Measurements from ENCODE around the gene ERBB4. TPM values are rescaled to one million over a fixed set of nuclear protein-coding genes. Genes with fewer than 3 reads are reported as not detected.

Gene ERBB4
- total RNA-seq, 2 experiments from 2014 or later, result not detected

- Histone ChIP-seq H3K9me2 (ENCODE audit: insufficient read depth, low read length) (no peaks in the 10 kb centered on the region), H4K20me1 (ENCODE audit: insufficient read depth, low read length) (no peaks in the 10 kb centered on the region), H2AFZ (ENCODE audit: low read length) (no peak overlapping the region), H3K4me3 (ENCODE audit: low read depth, low read length, poor library complexity, severe bottlenecking) (no peak overlapping the region), H3K79me2 (ENCODE audit: insufficient read depth, low read depth, low read length) (no peaks in the 10 kb centered on the region), H3K36me3 (ENCODE audit: insufficient read depth, low read length) (no peaks in the 10 kb centered on the region), H3K27ac (ENCODE audit: low read depth, low read length, poor library complexity, severe bottlenecking) (no peak overlapping the region), H3K4me1 (ENCODE audit: insufficient read depth, low read length, poor library complexity, severe bottlenecking) (no peaks in the 10 kb centered on the region), H3K9me3 (ENCODE audit: low read length) (no peaks in the 10 kb centered on the region), H3K4me2 (ENCODE audit: low read length) (no peak overlapping the region)
- CTCF ChIA-PET (ENCODE audit: unreplicated experiment), result no interaction called here
- TF ChIP-seq, protein P1, sequence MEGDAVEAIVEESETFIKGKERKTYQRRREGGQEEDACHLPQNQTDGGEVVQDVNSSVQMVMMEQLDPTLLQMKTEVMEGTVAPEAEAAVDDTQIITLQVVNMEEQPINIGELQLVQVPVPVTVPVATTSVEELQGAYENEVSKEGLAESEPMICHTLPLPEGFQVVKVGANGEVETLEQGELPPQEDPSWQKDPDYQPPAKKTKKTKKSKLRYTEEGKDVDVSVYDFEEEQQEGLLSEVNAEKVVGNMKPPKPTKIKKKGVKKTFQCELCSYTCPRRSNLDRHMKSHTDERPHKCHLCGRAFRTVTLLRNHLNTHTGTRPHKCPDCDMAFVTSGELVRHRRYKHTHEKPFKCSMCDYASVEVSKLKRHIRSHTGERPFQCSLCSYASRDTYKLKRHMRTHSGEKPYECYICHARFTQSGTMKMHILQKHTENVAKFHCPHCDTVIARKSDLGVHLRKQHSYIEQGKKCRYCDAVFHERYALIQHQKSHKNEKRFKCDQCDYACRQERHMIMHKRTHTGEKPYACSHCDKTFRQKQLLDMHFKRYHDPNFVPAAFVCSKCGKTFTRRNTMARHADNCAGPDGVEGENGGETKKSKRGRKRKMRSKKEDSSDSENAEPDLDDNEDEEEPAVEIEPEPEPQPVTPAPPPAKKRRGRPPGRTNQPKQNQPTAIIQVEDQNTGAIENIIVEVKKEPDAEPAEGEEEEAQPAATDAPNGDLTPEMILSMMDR (conservative IDR thresholded peaks at IDR 0.05; ENCODE audit: low read length), result no peak
- no peak for TF ChIP-seq EZH2phosphoT487 (IDR thresholded peaks at IDR 0.05; ENCODE audit: borderline replicate concordance, low read depth, low read length)
- POLR2A ChIA-PET, result interaction anchor here (0.8 kb wide), 1 partner anchor 206 kb away, joined by 3 read pairs; no protein-coding TSS in a partner anchor
- no TSS peak for BruUV-seq (replicated peaks)
- intact Hi-C loops (cut with micrococcal nuclease; ENCODE audit: unreplicated experiment), result no loop called here
- DNase-seq (ENCODE audit: low spot score), result no peak
Measured at GRCh38 chr2:211981451-211981850, 557.2 kb downstream of the ERBB4 start.

GRCh38 chr2:211976076-211976475, 562.5 kb downstream of the ERBB4 start:
- BruUV-seq (replicated peaks), result no TSS peak
- Histone ChIP-seq H3K36me3 (ENCODE audit: insufficient read depth, low read length) (no peaks in the 10 kb centered on the region), H3K27ac (ENCODE audit: low read depth, low read length, poor library complexity, severe bottlenecking) (no peak overlapping the region), H3K4me1 (ENCODE audit: insufficient read depth, low read length, poor library complexity, severe bottlenecking) (no peaks in the 10 kb centered on the region), H2AFZ (ENCODE audit: low read length) (no peak overlapping the region), H3K79me2 (ENCODE audit: insufficient read depth, low read depth, low read length) (no peaks in the 10 kb centered on the region), H3K4me2 (ENCODE audit: low read length) (no peak overlapping the region), H3K9me3 (ENCODE audit: low read length) (no peaks in the 10 kb centered on the region), H3K9me2 (ENCODE audit: insufficient read depth, low read length) (no peaks in the 10 kb centered on the region), H4K20me1 (ENCODE audit: insufficient read depth, low read length) (no peaks in the 10 kb centered on the region), H3K4me3 (ENCODE audit: low read depth, low read length, poor library complexity, severe bottlenecking) (no peak overlapping the region)
- TF ChIP-seq, protein P1 (conservative IDR thresholded peaks at IDR 0.05; ENCODE audit: low read length), result no peak
- TF ChIP-seq EZH2phosphoT487 (IDR thresholded peaks at IDR 0.05; ENCODE audit: borderline replicate concordance, low read depth, low read length), result no peak
- DNase-seq (ENCODE audit: low spot score), result no peak
- POLR2A ChIA-PET, result interaction anchor here (0.6 to 0.7 kb wide), 2 partner anchors 47 to 1748 kb away, joined by 3 read pairs; no protein-coding TSS in a partner anchor
- CTCF ChIA-PET (ENCODE audit: unreplicated experiment), result no interaction called here
- intact Hi-C loops (cut with micrococcal nuclease; ENCODE audit: unreplicated experiment), result no loop called here

DNA sequence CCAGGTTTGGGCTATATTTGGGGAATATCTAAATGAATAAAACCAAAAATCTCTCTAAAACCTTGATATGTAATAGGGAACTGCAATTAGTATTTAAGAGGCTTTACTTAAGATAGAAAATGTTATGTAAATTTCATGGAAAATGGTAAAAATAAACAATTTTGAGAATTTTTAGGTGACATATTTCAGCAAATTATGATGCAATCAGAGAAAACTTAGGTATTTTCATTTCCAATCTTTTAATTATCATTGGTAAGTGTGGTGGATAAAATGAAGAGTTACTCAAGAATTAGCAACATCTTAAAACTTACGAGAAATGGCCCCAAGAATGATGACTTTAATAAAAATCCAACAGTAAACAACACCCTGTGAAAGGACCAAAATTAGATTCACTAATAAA, 571.4 kb downstream of the ERBB4 start:
- Histone ChIP-seq H3K4me3 (ENCODE audit: low read depth, low read length, poor library complexity, severe bottlenecking) (no peak overlapping the region), H3K36me3 (ENCODE audit: insufficient read depth, low read length) (no peaks in the 10 kb centered on the region), H3K9me2 (ENCODE audit: insufficient read depth, low read length) (no peaks in the 10 kb centered on the region; the same call in 1 of the 2 replicates), H4K20me1 (ENCODE audit: insufficient read depth, low read length) (no peaks in the 10 kb centered on the region), H2AFZ (ENCODE audit: low read length) (no peak overlapping the region), H3K27ac (ENCODE audit: low read depth, low read length, poor library complexity, severe bottlenecking) (no peak overlapping the region), H3K79me2 (ENCODE audit: insufficient read depth, low read depth, low read length) (no peaks in the 10 kb centered on the region), H3K4me1 (ENCODE audit: insufficient read depth, low read length, poor library complexity, severe bottlenecking) (no peaks in the 10 kb centered on the region), H3K9me3 (ENCODE audit: low read length) (no peaks in the 10 kb centered on the region), H3K4me2 (ENCODE audit: low read length) (no peak overlapping the region)
- CTCF ChIA-PET (ENCODE audit: unreplicated experiment), result no interaction called here
- POLR2A ChIA-PET, result no interaction called here
- TF ChIP-seq, protein P1 (conservative IDR thresholded peaks at IDR 0.05; ENCODE audit: low read length), result no peak
- no peak for TF ChIP-seq EZH2phosphoT487 (IDR thresholded peaks at IDR 0.05; ENCODE audit: borderline replicate concordance, low read depth, low read length)
- DNase-seq (ENCODE audit: low spot score), result no peak
- no TSS peak for BruUV-seq (replicated peaks)
- intact Hi-C loops (cut with micrococcal nuclease; ENCODE audit: unreplicated experiment), result no loop called here
